ENCODE measurements around the gene GABBR1.

Gene GABBR1

GRCh38 chr6:29517728-29518440, 115.1 kb downstream of the GABBR1 start:
- H3K4me1 ChIP-seq (ENCODE audit: insufficient read depth, insufficient read length) = no peaks in the 10 kb centered on the region
- H3K36me3 ChIP-seq (ENCODE audit: insufficient read depth, insufficient read length, low read length) = no peaks in the 10 kb centered on the region
- TF ChIP-seq YY1 (IDR thresholded peaks at IDR 0.05; ENCODE audit: insufficient read depth, insufficient read length) = no peak
- no peak for TF ChIP-seq ZNF274 (IDR thresholded peaks at IDR 0.05; ENCODE audit: low read depth, low read length)
- no peak for TF ChIP-seq SUZ12 (IDR thresholded peaks at IDR 0.05; ENCODE audit: extremely low read depth, insufficient read depth, insufficient read length)

GRCh38 chr6:29517245-29517644, 115.7 kb downstream of the GABBR1 start:
- no peaks in the 10 kb centered on the region for H3K4me1 ChIP-seq (ENCODE audit: insufficient read depth, insufficient read length)
- no peaks in the 10 kb centered on the region for H3K27me3 ChIP-seq (ENCODE audit: insufficient read depth, insufficient read length)
- peaks cover 4% of the 10 kb centered on the region; the same call in 1 of the 2 replicates for H3K9me3 ChIP-seq (ENCODE audit: insufficient read depth, low read length)
- H3K36me3 ChIP-seq (ENCODE audit: insufficient read depth, insufficient read length, low read length) = no peaks in the 10 kb centered on the region
- H3K4me3 ChIP-seq (ENCODE audit: insufficient read length, low read depth) = no peak overlapping the region
- TF ChIP-seq YY1 (IDR thresholded peaks at IDR 0.05; ENCODE audit: insufficient read depth, insufficient read length) = no peak
- TF ChIP-seq SUZ12 (IDR thresholded peaks at IDR 0.05; ENCODE audit: extremely low read depth, insufficient read depth, insufficient read length) = no peak
- no peak for TF ChIP-seq ZNF274 (IDR thresholded peaks at IDR 0.05; ENCODE audit: low read depth, low read length)
- DNase-seq (ENCODE audit: low read depth, low spot score) = no peak
- H3K9ac ChIP-seq (ENCODE audit: insufficient read length, low read depth) = no peak overlapping the region

More at GRCh38 chr6:29517728-29518440, 115.1 kb downstream of the GABBR1 start:
- no peak for DNase-seq (ENCODE audit: low read depth, low spot score)
- H3K27me3 ChIP-seq (ENCODE audit: insufficient read depth, insufficient read length) = no peaks in the 10 kb centered on the region
- no peak overlapping the region for H3K4me3 ChIP-seq (ENCODE audit: insufficient read length, low read depth)
- H3K9me3 ChIP-seq (ENCODE audit: insufficient read depth, low read length) = peaks cover 11% of the 10 kb centered on the region
- H3K9ac ChIP-seq (ENCODE audit: insufficient read length, low read depth) = no peak overlapping the region

GRCh38 chr6:29516108-29516507, 116.9 kb downstream of the GABBR1 start:
- no peak for DNase-seq (ENCODE audit: low read depth, low spot score)
- no peaks in the 10 kb centered on the region; the same call in 1 of the 2 replicates for H3K9me3 ChIP-seq (ENCODE audit: insufficient read depth, low read length)
- H3K9ac ChIP-seq (ENCODE audit: insufficient read length, low read depth) = no peak overlapping the region
- no peaks in the 10 kb centered on the region for H3K4me1 ChIP-seq (ENCODE audit: insufficient read depth, insufficient read length)
- no peak overlapping the region for H3K4me3 ChIP-seq (ENCODE audit: insufficient read length, low read depth)
- no peaks in the 10 kb centered on the region for H3K36me3 ChIP-seq (ENCODE audit: insufficient read depth, insufficient read length, low read length)
- TF ChIP-seq SUZ12 (IDR thresholded peaks at IDR 0.05; ENCODE audit: extremely low read depth, insufficient read depth, insufficient read length) (no peak), YY1 (IDR thresholded peaks at IDR 0.05; ENCODE audit: insufficient read depth, insufficient read length) (no peak), ZNF274 (IDR thresholded peaks at IDR 0.05; ENCODE audit: low read depth, low read length) (no peak)
- no peaks in the 10 kb centered on the region for H3K27me3 ChIP-seq (ENCODE audit: insufficient read depth, insufficient read length)

- no peak overlapping the region for H3K9ac ChIP-seq (ENCODE audit: insufficient read length, low read depth)
- H3K36me3 ChIP-seq (ENCODE audit: insufficient read depth, insufficient read length, low read length) = no peaks in the 10 kb centered on the region
- TF ChIP-seq YY1 (IDR thresholded peaks at IDR 0.05; ENCODE audit: insufficient read depth, insufficient read length) (no peak), ZNF274 (IDR thresholded peaks at IDR 0.05; ENCODE audit: low read depth, low read length) (no peak), SUZ12 (IDR thresholded peaks at IDR 0.05; ENCODE audit: extremely low read depth, insufficient read depth, insufficient read length) (no peak)
- H3K27me3 ChIP-seq (ENCODE audit: insufficient read depth, insufficient read length) = no peaks in the 10 kb centered on the region
- no peaks in the 10 kb centered on the region; the same call in 1 of the 2 replicates for H3K9me3 ChIP-seq (ENCODE audit: insufficient read depth, low read length)
- H3K4me1 ChIP-seq (ENCODE audit: insufficient read depth, insufficient read length) = no peaks in the 10 kb centered on the region
- no peak overlapping the region for H3K4me3 ChIP-seq (ENCODE audit: insufficient read length, low read depth)
- no peak for DNase-seq (ENCODE audit: low read depth, low spot score)
Measured at GRCh38 chr6:29510746-29511300, 122.2 kb downstream of the GABBR1 start.

- Histone ChIP-seq H3K27me3 (ENCODE audit: insufficient read depth, insufficient read length) (no peaks in the 10 kb centered on the region), H3K9me3 (ENCODE audit: insufficient read depth, low read length) (no peaks in the 10 kb centered on the region; the same call in 1 of the 2 replicates), H3K9ac (ENCODE audit: insufficient read length, low read depth) (no peak overlapping the region), H3K4me3 (ENCODE audit: insufficient read length, low read depth) (no peak overlapping the region), H3K36me3 (ENCODE audit: insufficient read depth, insufficient read length, low read length) (no peaks in the 10 kb centered on the region), H3K4me1 (ENCODE audit: insufficient read depth, insufficient read length) (no peaks in the 10 kb centered on the region)
- DNase-seq (ENCODE audit: low read depth, low spot score) = no peak
- TF ChIP-seq ZNF274 (IDR thresholded peaks at IDR 0.05; ENCODE audit: low read depth, low read length) = no peak
- no peak for TF ChIP-seq SUZ12 (IDR thresholded peaks at IDR 0.05; ENCODE audit: extremely low read depth, insufficient read depth, insufficient read length)
- no peak for TF ChIP-seq YY1 (IDR thresholded peaks at IDR 0.05; ENCODE audit: insufficient read depth, insufficient read length)
Measured at GRCh38 chr6:29510202-29510601, 122.8 kb downstream of the GABBR1 start.
